ENCODE results near the gene PNPLA7. TPM values are rescaled to one million over a fixed set of nuclear protein-coding genes. Genes with fewer than 3 reads are reported as not detected.

The PNPLA7 gene
- total and polyA plus RNA-seq, 2 of the 13 experiments (the other 11 are each of a cell fraction or from before 2014, with no cell fraction given): 0.42 to 1.5 TPM

- peaks cover 7 to 15% of the 10 kb centered on the region in 2 experiments; a peak in 2 of 5 replicates for H3K27me3 ChIP-seq (ENCODE audit: control insufficient read depth in 1 of 2, insufficient read depth in 2 of 2, low read length in 2 of 2)
- no peak overlapping the region for H2AFZ ChIP-seq (ENCODE audit: low read length)
- H4K20me1 ChIP-seq (ENCODE audit: insufficient read depth, low read length): no peaks in the 10 kb centered on the region
- no peak overlapping the region for H3K9ac ChIP-seq (ENCODE audit: insufficient read depth, low read depth, low read length)
- no peaks in the 10 kb centered on the region for H3K79me2 ChIP-seq (ENCODE audit: insufficient read depth, low read length)
- 43% methylated on average over 36 of the region's 36 CpGs for whole genome bisulfite sequencing (ENCODE audit: low lambda C conversion rate)
- no peaks in the 10 kb centered on the region for H3K36me3 ChIP-seq (replicated peaks in 1 of 2; ENCODE audit: control insufficient read depth in 1 of 2, insufficient read depth in 2 of 2, low read length in 2 of 2)
- ATAC-seq (no peak), DNase-seq (ENCODE audit: low spot score) (no peak), FAIRE-seq (no peak)
- ChIA-PET CTCF (ENCODE audit: low intra/inter-chr PET ratio, low total read pairs) (no interaction called here), POLR2A (no interaction called here)
- in situ Hi-C loops (cut with HindIII; ENCODE audit: extremely low pct_ligation_motif_present, low pct_unique_long_range_greater_than_20kb) (no loop called here), intact Hi-C loops (cut with micrococcal nuclease; ENCODE audit: unreplicated experiment) (no loop called here)
- peaks cover 12% of the 10 kb centered on the region for H3K4me1 ChIP-seq (ENCODE audit: insufficient read depth, low read length)
- H3K27ac ChIP-seq (ENCODE audit: extremely low read length, insufficient read depth, low read length): no peak overlapping the region
- no peak overlapping the region for H3K4me2 ChIP-seq (ENCODE audit: low read depth, low read length)
- no peak overlapping the region for H3K4me3 ChIP-seq (replicated peaks in 1 of 3; ENCODE audit: insufficient read depth in 1 of 3, low read depth in 2 of 3, low read length in 3 of 3)
- TF ChIP-seq E2F1 (CRISPR knock-in tag; IDR thresholded peaks at IDR 0.05) (no peak), ZBTB3 (CRISPR knock-in tag; IDR thresholded peaks at IDR 0.05; ENCODE audit: borderline replicate concordance, low read depth) (no peak), PHB2 (IDR thresholded peaks at IDR 0.05; ENCODE audit: partially characterized antibody) (no peak), ZNF33A (CRISPR knock-in tag; IDR thresholded peaks at IDR 0.05; ENCODE audit: borderline replicate concordance) (no peak), GTF2F1 (IDR thresholded peaks at IDR 0.05; ENCODE audit: low read length) (no peak), SSRP1 (CRISPR knock-in tag; IDR thresholded peaks at IDR 0.05) (no peak), MIER3 (CRISPR knock-in tag; IDR thresholded peaks at IDR 0.05; ENCODE audit: borderline replicate concordance) (no peak), RORA (CRISPR knock-in tag; IDR thresholded peaks at IDR 0.05) (no peak), POLR2AphosphoS5 (IDR thresholded peaks at IDR 0.05; ENCODE audit: low read depth, low read length) (no peak), DZIP1 (CRISPR knock-in tag; IDR thresholded peaks at IDR 0.05) (no peak), FOSL2 (CRISPR knock-in tag; IDR thresholded peaks at IDR 0.05) (no peak)
- BruUV-seq (replicated peaks): no TSS peak
- H3K9me3 ChIP-seq (ENCODE audit: low read length): no peaks in the 10 kb centered on the region
These were observed 47.9 kb downstream of the PNPLA7 start for GRCh38 chr9:137502008-137502911.

Data from HepG2 (cell line).